Measurements from ENCODE around the gene HAPLN3.

DNA sequence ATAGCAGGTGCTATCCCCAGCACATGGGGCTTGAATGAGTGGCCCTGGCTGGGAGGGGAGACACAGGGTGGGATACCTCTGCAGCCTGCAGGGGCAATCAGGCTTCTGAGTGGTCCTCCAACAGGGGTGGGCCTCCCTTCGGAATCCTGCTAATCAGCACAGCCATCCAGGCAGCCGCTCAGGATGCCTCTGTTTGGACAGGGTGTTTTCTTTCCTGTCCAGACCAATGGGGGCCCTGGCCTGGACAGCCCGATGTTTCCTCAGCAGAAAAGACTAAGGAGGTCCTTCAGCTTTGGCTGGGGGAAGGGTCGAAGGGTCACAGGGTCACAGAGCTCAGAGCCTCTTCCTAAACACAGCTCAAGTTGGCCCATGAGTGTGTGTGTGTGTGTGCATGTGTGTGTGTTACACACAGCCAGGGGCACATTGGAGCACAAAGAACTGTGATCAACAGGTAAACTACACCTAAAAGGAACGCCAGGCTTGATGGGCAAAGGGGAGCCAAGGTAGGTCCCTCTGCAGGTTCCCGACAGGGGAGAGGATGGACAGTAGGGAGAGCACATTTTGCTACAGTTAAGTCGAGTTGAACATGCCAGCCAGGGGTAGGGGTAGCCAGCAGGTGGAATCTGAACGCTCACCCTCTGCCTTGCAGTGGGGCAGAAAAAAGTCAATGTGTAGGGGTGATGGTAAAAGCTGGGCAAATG is 1.1 kb upstream of the HAPLN3 start:
- TF ChIP-seq, protein P1, sequence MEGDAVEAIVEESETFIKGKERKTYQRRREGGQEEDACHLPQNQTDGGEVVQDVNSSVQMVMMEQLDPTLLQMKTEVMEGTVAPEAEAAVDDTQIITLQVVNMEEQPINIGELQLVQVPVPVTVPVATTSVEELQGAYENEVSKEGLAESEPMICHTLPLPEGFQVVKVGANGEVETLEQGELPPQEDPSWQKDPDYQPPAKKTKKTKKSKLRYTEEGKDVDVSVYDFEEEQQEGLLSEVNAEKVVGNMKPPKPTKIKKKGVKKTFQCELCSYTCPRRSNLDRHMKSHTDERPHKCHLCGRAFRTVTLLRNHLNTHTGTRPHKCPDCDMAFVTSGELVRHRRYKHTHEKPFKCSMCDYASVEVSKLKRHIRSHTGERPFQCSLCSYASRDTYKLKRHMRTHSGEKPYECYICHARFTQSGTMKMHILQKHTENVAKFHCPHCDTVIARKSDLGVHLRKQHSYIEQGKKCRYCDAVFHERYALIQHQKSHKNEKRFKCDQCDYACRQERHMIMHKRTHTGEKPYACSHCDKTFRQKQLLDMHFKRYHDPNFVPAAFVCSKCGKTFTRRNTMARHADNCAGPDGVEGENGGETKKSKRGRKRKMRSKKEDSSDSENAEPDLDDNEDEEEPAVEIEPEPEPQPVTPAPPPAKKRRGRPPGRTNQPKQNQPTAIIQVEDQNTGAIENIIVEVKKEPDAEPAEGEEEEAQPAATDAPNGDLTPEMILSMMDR (IDR thresholded peaks at IDR 0.05; ENCODE audit: low read depth, low read length, missing input control): no peak
- TF ChIP-seq, protein P2, sequence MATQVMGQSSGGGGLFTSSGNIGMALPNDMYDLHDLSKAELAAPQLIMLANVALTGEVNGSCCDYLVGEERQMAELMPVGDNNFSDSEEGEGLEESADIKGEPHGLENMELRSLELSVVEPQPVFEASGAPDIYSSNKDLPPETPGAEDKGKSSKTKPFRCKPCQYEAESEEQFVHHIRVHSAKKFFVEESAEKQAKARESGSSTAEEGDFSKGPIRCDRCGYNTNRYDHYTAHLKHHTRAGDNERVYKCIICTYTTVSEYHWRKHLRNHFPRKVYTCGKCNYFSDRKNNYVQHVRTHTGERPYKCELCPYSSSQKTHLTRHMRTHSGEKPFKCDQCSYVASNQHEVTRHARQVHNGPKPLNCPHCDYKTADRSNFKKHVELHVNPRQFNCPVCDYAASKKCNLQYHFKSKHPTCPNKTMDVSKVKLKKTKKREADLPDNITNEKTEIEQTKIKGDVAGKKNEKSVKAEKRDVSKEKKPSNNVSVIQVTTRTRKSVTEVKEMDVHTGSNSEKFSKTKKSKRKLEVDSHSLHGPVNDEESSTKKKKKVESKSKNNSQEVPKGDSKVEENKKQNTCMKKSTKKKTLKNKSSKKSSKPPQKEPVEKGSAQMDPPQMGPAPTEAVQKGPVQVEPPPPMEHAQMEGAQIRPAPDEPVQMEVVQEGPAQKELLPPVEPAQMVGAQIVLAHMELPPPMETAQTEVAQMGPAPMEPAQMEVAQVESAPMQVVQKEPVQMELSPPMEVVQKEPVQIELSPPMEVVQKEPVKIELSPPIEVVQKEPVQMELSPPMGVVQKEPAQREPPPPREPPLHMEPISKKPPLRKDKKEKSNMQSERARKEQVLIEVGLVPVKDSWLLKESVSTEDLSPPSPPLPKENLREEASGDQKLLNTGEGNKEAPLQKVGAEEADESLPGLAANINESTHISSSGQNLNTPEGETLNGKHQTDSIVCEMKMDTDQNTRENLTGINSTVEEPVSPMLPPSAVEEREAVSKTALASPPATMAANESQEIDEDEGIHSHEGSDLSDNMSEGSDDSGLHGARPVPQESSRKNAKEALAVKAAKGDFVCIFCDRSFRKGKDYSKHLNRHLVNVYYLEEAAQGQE (IDR thresholded peaks at IDR 0.05): no peak
- TF ChIP-seq, protein P3, sequence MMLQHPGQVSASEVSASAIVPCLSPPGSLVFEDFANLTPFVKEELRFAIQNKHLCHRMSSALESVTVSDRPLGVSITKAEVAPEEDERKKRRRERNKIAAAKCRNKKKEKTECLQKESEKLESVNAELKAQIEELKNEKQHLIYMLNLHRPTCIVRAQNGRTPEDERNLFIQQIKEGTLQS (IDR thresholded peaks at IDR 0.05): no peak
- TF ChIP-seq FOXA1 (IDR thresholded peaks at IDR 0.05): no peak
- no peak for TF ChIP-seq YY1 (IDR thresholded peaks at IDR 0.05)
- TF ChIP-seq EGR1 (IDR thresholded peaks at IDR 0.05; ENCODE audit: low read depth in 2 of 2): no peak
- TF ChIP-seq TAF1 (conservative IDR thresholded peaks at IDR 0.05): no peak
- no peak for TF ChIP-seq JUND (IDR thresholded peaks at IDR 0.05)
- TF ChIP-seq, protein P4, sequence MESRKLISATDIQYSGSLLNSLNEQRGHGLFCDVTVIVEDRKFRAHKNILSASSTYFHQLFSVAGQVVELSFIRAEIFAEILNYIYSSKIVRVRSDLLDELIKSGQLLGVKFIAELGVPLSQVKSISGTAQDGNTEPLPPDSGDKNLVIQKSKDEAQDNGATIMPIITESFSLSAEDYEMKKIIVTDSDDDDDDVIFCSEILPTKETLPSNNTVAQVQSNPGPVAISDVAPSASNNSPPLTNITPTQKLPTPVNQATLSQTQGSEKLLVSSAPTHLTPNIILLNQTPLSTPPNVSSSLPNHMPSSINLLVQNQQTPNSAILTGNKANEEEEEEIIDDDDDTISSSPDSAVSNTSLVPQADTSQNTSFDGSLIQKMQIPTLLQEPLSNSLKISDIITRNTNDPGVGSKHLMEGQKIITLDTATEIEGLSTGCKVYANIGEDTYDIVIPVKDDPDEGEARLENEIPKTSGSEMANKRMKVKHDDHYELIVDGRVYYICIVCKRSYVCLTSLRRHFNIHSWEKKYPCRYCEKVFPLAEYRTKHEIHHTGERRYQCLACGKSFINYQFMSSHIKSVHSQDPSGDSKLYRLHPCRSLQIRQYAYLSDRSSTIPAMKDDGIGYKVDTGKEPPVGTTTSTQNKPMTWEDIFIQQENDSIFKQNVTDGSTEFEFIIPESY (IDR thresholded peaks at IDR 0.05): no peak
- no peak for TF ChIP-seq NR2F2 (IDR thresholded peaks at IDR 0.05)
- TF ChIP-seq, protein P5, sequence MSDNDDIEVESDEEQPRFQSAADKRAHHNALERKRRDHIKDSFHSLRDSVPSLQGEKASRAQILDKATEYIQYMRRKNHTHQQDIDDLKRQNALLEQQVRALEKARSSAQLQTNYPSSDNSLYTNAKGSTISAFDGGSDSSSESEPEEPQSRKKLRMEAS (IDR thresholded peaks at IDR 0.05): no peak
- TF ChIP-seq RAD21 (IDR thresholded peaks at IDR 0.05): no peak
- TF ChIP-seq SP1 (IDR thresholded peaks at IDR 0.05): no peak

All from liver (tissue), 3 donors.